Smooth muscle cell (in vitro differentiated cells): ENCODE measurements around the gene PLCL2. TPM values are rescaled to one million over a fixed set of nuclear protein-coding genes. Genes with fewer than 3 reads are reported as not detected.
"Not testable (repeated sequence)": the region's sequence is repeated elsewhere in the genome, so short reads cannot be mapped to it uniquely, and the experiment has no call there.

Source experiments
- DNase-seq: peaks from one replicate; lab custom pipeline; 2025; ENCODE audit not compliant: unreplicated experiment; lab: John Stamatoyannopoulos, UW
- H2AFZ ChIP-seq: fragments of 200-600 bp; sonication (generic); 2 replicates; pipeline ENCODE4 v1.6.0; 2016; ENCODE audit warnings: antibody characterized with exemption, low read depth, mild to moderate bottlenecking
- H3F3A ChIP-seq: fragments of 200-600 bp; sonication (generic); 2 replicates; pipeline ENCODE4 v1.6.0; 2017; ENCODE audit warnings: antibody characterized with exemption, low read depth
- H3K27ac ChIP-seq: fragments of 200-600 bp; sonication (generic); 2 replicates; pipeline ENCODE4 v1.5.1; 2016; ENCODE audit warnings: low read depth, mild to moderate bottlenecking
- H3K27me3 ChIP-seq: fragments of 200-600 bp; sonication (generic); 2 replicates; pipeline ENCODE4 v1.6.1; 2016; ENCODE audit warnings: low read depth, mild to moderate bottlenecking
- H3K36me3 ChIP-seq: fragments of 200-600 bp; sonication (generic); 2 replicates; pipeline ENCODE4 v1.5.1; 2016; ENCODE audit warnings: low read depth
- H3K4me1 ChIP-seq: fragments of 200-600 bp; sonication (generic); 2 replicates; pipeline ENCODE4 v1.5.1; 2016; ENCODE audit warnings: low read depth
- H3K4me2 ChIP-seq: fragments of 200-600 bp; sonication (generic); 2 replicates; pipeline ENCODE4 v1.6.0; 2016; ENCODE audit warnings: mild to moderate bottlenecking
- H3K4me3 ChIP-seq: fragments of 200-600 bp; sonication (generic); 2 replicates; pipeline ENCODE4 v1.5.1; 2016; ENCODE audit warnings: mild to moderate bottlenecking
- H3K79me2 ChIP-seq: fragments of 200-600 bp; sonication (generic); 2 replicates; pipeline ENCODE4 v1.6.0; 2016; ENCODE audit warnings: low read depth, mild to moderate bottlenecking
- H3K9ac ChIP-seq: fragments of 200-600 bp; sonication (generic); 2 replicates; pipeline ENCODE4 v1.6.0; 2016; ENCODE audit warnings: low read depth
- H3K9me3 ChIP-seq: fragments of 200-600 bp; sonication (generic); replicated peaks from 2 replicates; pipeline ENCODE4 v1.5.1; 2016; ENCODE audit warnings: low read depth
- H4K20me1 ChIP-seq: fragments of 200-600 bp; sonication (generic); 2 replicates; pipeline ENCODE4 v1.6.0; 2016; ENCODE audit warnings: low read depth
- CTCF ChIP-seq: fragments of 200-600 bp; sonication (generic); IDR thresholded peaks from 2 replicates; pipeline ENCODE4 v1.5.1; 2017; ENCODE audit warnings: borderline replicate concordance, mild to moderate bottlenecking, antibody characterized with exemption; ENCODE audit not compliant: insufficient read depth, poor library complexity, severe bottlenecking
- WGBS: methylation state at CpG from one replicate; pipeline ENCODE4 v1.1.7; 2016; ENCODE audit warnings: low lambda C conversion rate; 5-methylcytosine and 5-hydroxymethylcytosine counted together
- polyA plus RNA-seq: library from polyadenylated mRNA; unstranded; fragments of >200 nt; fragmentation: Nextera tagmentation; extraction: Ambion mirVana; gene quantifications from 2 replicates; pipeline ENCODE4 v1.2.1, GENCODE V29; 2016
- total RNA-seq: library from RNA; depleted of rRNA; stranded (reverse); fragments of >200 nt; gene quantifications from 2 replicates; pipeline ENCODE4 v1.2.3, GENCODE V29; 2014

Gene PLCL2
- total and polyA plus RNA-seq, 2 experiments from 2014 or later = 2.1 to 5.0 TPM

GRCh38 chr3:17091910-17092582 is 207.3 kb downstream of the PLCL2 start:
- H3K79me2 ChIP-seq = no peaks in the 10 kb centered on the region
- H3K4me1 ChIP-seq = peaks cover 6% of the 10 kb centered on the region
- TF ChIP-seq CTCF = no peak
- no peak overlapping the region for H3K9ac ChIP-seq
- no peak overlapping the region for H3K4me3 ChIP-seq
- no peaks in the 10 kb centered on the region for H3F3A ChIP-seq
- 48% methylated on average over 6 of the region's 6 CpGs for WGBS
- no peaks in the 10 kb centered on the region for H3K9me3 ChIP-seq
- H2AFZ ChIP-seq = no peak overlapping the region
- no peak overlapping the region for H3K27ac ChIP-seq
- H3K4me2 ChIP-seq = no peak overlapping the region
- no peaks in the 10 kb centered on the region for H3K27me3 ChIP-seq
- H4K20me1 ChIP-seq = no peaks in the 10 kb centered on the region
- no peaks in the 10 kb centered on the region for H3K36me3 ChIP-seq
- no peak for DNase-seq

- Histone ChIP-seq H3K4me3 (no peak overlapping the region), H3K9ac (no peak overlapping the region), H3F3A (no peaks in the 10 kb centered on the region), H4K20me1 (no peaks in the 10 kb centered on the region), H3K27ac (no peak overlapping the region), H3K4me1 (peaks cover 6% of the 10 kb centered on the region), H3K27me3 (no peaks in the 10 kb centered on the region), H3K9me3 (no peaks in the 10 kb centered on the region), H3K79me2 (no peaks in the 10 kb centered on the region), H3K4me2 (no peak overlapping the region), H3K36me3 (no peaks in the 10 kb centered on the region), H2AFZ (no peak overlapping the region)
- TF ChIP-seq CTCF = no peak
- DNase-seq = no peak
- 91% methylated on average over 2 of the region's 2 CpGs for WGBS
Measured at GRCh38 chr3:17092583-17092933, 207.8 kb downstream of the PLCL2 start.

- H2AFZ ChIP-seq = no peak overlapping the region
- WGBS = 50% methylated on average over 6 of the region's 6 CpGs
- TF ChIP-seq CTCF = no peak
- no peak overlapping the region for H3K27ac ChIP-seq
- H3F3A ChIP-seq = no peaks in the 10 kb centered on the region
- H3K79me2 ChIP-seq = no peaks in the 10 kb centered on the region
- H3K36me3 ChIP-seq = no peaks in the 10 kb centered on the region
- no peak for DNase-seq
- H3K4me2 ChIP-seq = no peak overlapping the region
- H4K20me1 ChIP-seq = no peaks in the 10 kb centered on the region
- no peaks in the 10 kb centered on the region for H3K9me3 ChIP-seq
- H3K4me3 ChIP-seq = no peak overlapping the region
- peaks cover 6% of the 10 kb centered on the region for H3K4me1 ChIP-seq
- H3K9ac ChIP-seq = no peak overlapping the region
- no peaks in the 10 kb centered on the region for H3K27me3 ChIP-seq
Measured at GRCh38 chr3:17094551-17094950, 209.8 kb downstream of the PLCL2 start.

- DNase-seq = no peak
- H2AFZ ChIP-seq = no peak overlapping the region
- no peaks in the 10 kb centered on the region for H3K36me3 ChIP-seq
- no peaks in the 10 kb centered on the region for H3K9me3 ChIP-seq
- H3K4me3 ChIP-seq = no peak overlapping the region
- H3K9ac ChIP-seq = no peak overlapping the region
- no peaks in the 10 kb centered on the region for H3F3A ChIP-seq
- H4K20me1 ChIP-seq = no peaks in the 10 kb centered on the region
- H3K27ac ChIP-seq = no peak overlapping the region
- no peaks in the 10 kb centered on the region for H3K27me3 ChIP-seq
- H3K79me2 ChIP-seq = no peaks in the 10 kb centered on the region
- no peak overlapping the region for H3K4me2 ChIP-seq
- no peaks in the 10 kb centered on the region for H3K4me1 ChIP-seq
- WGBS = 81% methylated on average over 1 of the region's 1 CpG
- TF ChIP-seq CTCF = no peak
Measured at GRCh38 chr3:17103579-17103978, 218.8 kb downstream of the PLCL2 start.

- H3F3A ChIP-seq, H3K27me3 ChIP-seq, H3K4me2 ChIP-seq, DNase-seq, H2AFZ ChIP-seq, H4K20me1 ChIP-seq, H3K9ac ChIP-seq, H3K79me2 ChIP-seq, H3K4me3 ChIP-seq, H3K4me1 ChIP-seq, H3K9me3 ChIP-seq, H3K27ac ChIP-seq, H3K36me3 ChIP-seq: not testable (repeated sequence)
- 93% methylated on average over 5 of the region's 5 CpGs for WGBS
Measured at GRCh38 chr3:17106801-17107200, 222.0 kb downstream of the PLCL2 start.
